Measurements from ENCODE around the gene MYF5. TPM values are rescaled to one million over a fixed set of nuclear protein-coding genes. Genes with fewer than 3 reads are reported as not detected.

MYF5 gene
- total and polyA plus RNA-seq, 2 of the 4 experiments (the other 2 are of a cell fraction), result not detected

DNA sequence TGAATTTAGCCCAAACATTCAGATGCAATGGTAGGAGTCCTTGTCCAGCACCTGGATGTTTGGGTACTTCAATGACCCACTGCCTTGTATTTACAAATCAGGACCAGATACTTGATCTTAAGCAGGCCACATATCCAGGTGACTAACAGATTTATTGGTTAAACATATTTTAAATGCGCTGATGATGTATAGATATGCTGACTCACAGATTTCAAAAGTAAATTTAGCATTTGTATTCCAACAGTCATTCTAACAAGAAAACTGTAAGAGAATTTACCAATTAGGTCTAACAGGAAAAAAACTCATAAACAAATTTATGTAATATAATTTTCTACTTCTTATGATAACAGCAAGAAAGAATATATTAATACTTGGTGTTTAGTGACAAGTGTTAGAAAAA, 38.7 kb upstream of the MYF5 start:
- H2BK120ac ChIP-seq (ENCODE audit: low read depth, low read length), result no peak overlapping the region
- no peak overlapping the region for H3K9ac ChIP-seq (ENCODE audit: low read depth, low read length)
- dilution Hi-C loops (cut with HindIII; ENCODE audit: low sequenced_read_pairs, unreplicated experiment), result no loop called here
- no peak overlapping the region for H4K5ac ChIP-seq (ENCODE audit: low read depth, low read length)
- no peak overlapping the region for H2AK9ac ChIP-seq (replicated peaks; ENCODE audit: low read depth, low read length, poor library complexity)
- no peak overlapping the region for H3K18ac ChIP-seq (ENCODE audit: low read depth, low read length)
- CTCF ChIA-PET, result interaction anchor here (0.6 to 0.7 kb wide), 2 partner anchors 14 to 728 kb away, joined by 3 read pairs; no protein-coding TSS in a partner anchor
- H2BK20ac ChIP-seq (ENCODE audit: low read depth, low read length), result no peak overlapping the region
- BruUV-seq (replicated peaks), result no TSS peak
- POLR2A ChIA-PET (ENCODE audit: unreplicated experiment), result no interaction called here
- in situ Hi-C loops (cut with MboI; ENCODE audit: low sequenced_read_pairs), result no loop called here
- no peak overlapping the region for H3K27ac ChIP-seq (ENCODE audit: insufficient read depth, low read length)
- no peaks in the 10 kb centered on the region for H3K36me3 ChIP-seq (ENCODE audit: control insufficient read depth, insufficient read depth, low read length)
- no peak for DNase-seq
- no peak overlapping the region for H3K4ac ChIP-seq (ENCODE audit: low read depth, low read length)
- no peak overlapping the region for H2BK15ac ChIP-seq (ENCODE audit: low read depth, low read length)
- no peak overlapping the region for H3K14ac ChIP-seq (replicated peaks; ENCODE audit: low read depth, low read length)
- whole genome bisulfite sequencing, 2 experiments (ENCODE audit: extremely low coverage in 2 of 2, insufficient read length in 1 of 2), result no CpG with 5 or more reads among the region's 1 CpG
- H3K56ac ChIP-seq (ENCODE audit: extremely low read depth, insufficient read depth, low read length), result no peak overlapping the region
- no peaks in the 10 kb centered on the region for H3K9me3 ChIP-seq (ENCODE audit: control insufficient read depth, insufficient read depth, low read length)
- no peak overlapping the region for H2BK5ac ChIP-seq (ENCODE audit: low read depth, low read length, poor library complexity, severe bottlenecking)
- H3K23ac ChIP-seq (ENCODE audit: low read depth, low read length), result no peak overlapping the region
- H2AFZ ChIP-seq (replicated peaks; ENCODE audit: low read length, poor library complexity), result no peak overlapping the region
- no peak for ATAC-seq (ENCODE audit: low read depth)
- H3K4me1 ChIP-seq (ENCODE audit: control insufficient read depth, insufficient read depth, low read length), result no peaks in the 10 kb centered on the region
- no peak overlapping the region for H4K91ac ChIP-seq (ENCODE audit: insufficient read depth, low read depth, low read length)
- H4K20me1 ChIP-seq (ENCODE audit: insufficient read depth, low read length), result no peaks in the 10 kb centered on the region
- H3K4me2 ChIP-seq (ENCODE audit: low read depth, low read length), result no peak overlapping the region
- H3K27me3 ChIP-seq (ENCODE audit: control insufficient read depth, insufficient read depth, low read length), result no peaks in the 10 kb centered on the region
- no peaks in the 10 kb centered on the region for H3K79me1 ChIP-seq (ENCODE audit: low read depth in 1 of 2, low read length in 2 of 2)
- H3K4me3 ChIP-seq (ENCODE audit: insufficient read depth, low read depth, low read length), result no peak overlapping the region
- intact Hi-C loops (cut with micrococcal nuclease), result no loop called here
- no peak overlapping the region for H2AK5ac ChIP-seq (ENCODE audit: low read depth, low read length)
- no peak overlapping the region for H4K8ac ChIP-seq (ENCODE audit: low read depth in 2 of 2, low read length in 2 of 2)
- TF ChIP-seq MAZ (IDR thresholded peaks at IDR 0.05; ENCODE audit: borderline replicate concordance, low read depth, low read length) (no peak), MAFK (IDR thresholded peaks at IDR 0.05; ENCODE audit: low read depth, low read length) (peak; percentile 79), MXI1 (IDR thresholded peaks at IDR 0.05; ENCODE audit: borderline replicate concordance, low read depth, low read length) (no peak)
- H3K9me1 ChIP-seq (ENCODE audit: insufficient read depth, low read length), result no peaks in the 10 kb centered on the region
